Putamen (tissue), 1 donor: ENCODE data around the gene FBLN7.
A peak's percentile ranks its signal among the peaks of the same experiment; 100 is the strongest.
"Not testable (repeated sequence)": the region's sequence is repeated elsewhere in the genome, so short reads cannot be mapped to it uniquely, and the experiment has no call there.

ENCODE experiments used
- DNase-seq: peaks from one replicate; pipeline ENCODE4 v3.0.0-alpha.2; 2016; ENCODE audit warnings: low spot score

FBLN7 gene, protein sequence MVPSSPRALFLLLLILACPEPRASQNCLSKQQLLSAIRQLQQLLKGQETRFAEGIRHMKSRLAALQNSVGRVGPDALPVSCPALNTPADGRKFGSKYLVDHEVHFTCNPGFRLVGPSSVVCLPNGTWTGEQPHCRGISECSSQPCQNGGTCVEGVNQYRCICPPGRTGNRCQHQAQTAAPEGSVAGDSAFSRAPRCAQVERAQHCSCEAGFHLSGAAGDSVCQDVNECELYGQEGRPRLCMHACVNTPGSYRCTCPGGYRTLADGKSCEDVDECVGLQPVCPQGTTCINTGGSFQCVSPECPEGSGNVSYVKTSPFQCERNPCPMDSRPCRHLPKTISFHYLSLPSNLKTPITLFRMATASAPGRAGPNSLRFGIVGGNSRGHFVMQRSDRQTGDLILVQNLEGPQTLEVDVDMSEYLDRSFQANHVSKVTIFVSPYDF

DNA sequence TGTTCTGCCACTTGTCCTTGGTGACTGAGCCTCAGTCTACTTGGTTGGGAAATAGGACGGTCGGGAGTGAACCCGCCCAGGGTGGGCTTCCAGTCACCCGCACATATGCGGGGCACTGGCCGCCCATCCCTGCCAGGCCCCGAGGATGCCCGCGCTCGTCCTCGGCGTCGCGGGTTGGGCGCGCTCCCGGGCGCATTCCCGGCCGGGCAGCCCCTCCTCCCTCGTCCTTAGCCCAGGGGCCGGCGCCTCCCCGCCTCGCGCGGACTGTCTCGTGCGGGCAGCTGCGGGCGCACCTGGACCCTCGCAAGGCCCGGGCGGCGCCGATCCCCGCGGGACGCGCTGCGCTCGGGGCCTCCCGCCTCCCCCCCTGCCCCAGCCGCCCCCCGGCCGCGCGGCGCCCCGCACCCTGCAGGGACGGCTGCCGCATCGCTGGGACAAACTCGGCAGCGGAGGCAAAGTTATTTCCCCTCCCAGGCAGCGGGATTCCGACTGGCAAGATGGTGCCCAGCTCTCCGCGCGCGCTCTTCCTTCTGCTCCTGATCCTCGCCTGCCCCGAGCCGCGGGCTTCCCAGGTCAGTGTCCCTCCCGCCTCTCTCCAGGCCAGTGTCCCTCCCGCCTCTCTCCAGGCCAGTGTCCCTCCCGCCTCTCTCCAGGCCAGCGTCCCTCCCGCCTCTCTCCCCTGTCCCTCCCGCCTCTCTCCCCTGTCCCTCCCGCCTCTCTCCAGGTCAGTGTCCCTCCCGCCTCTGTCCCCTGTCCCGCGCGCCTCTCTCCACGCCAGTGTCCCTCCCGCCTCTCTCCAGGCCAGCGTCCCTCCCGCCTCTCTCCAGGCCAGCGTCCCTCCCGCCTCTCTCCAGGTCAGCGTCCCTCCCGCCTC, at the start of gene FBLN7:
FBLN7 (plus strand) TSS at position 227 of the 874 bp plus-strand sequence; CDS start at position 498, 271 bp downstream.
- no peak for DNase-seq

GRCh38 chr2:112089375-112089774, 48.8 kb upstream of the FBLN7 start:
- no peak for DNase-seq

- DNase-seq, result no peak
Measured at GRCh38 chr2:112092286-112093041, 45.7 kb upstream of the FBLN7 start.

GRCh38 chr2:112093216-112093615, 45.0 kb upstream of the FBLN7 start:
- DNase-seq, result no peak

- DNase-seq, result no peak
Measured at GRCh38 chr2:112095681-112096080, 42.5 kb upstream of the FBLN7 start.

- DNase-seq, result no peak
Measured at GRCh38 chr2:112096098-112096497, 42.1 kb upstream of the FBLN7 start.

GRCh38 chr2:112108178-112108832, 29.9 kb upstream of the FBLN7 start:
- DNase-seq, result no peak

- DNase-seq, result no peak
Measured at GRCh38 chr2:112109278-112109677, 28.9 kb upstream of the FBLN7 start.

DNA sequence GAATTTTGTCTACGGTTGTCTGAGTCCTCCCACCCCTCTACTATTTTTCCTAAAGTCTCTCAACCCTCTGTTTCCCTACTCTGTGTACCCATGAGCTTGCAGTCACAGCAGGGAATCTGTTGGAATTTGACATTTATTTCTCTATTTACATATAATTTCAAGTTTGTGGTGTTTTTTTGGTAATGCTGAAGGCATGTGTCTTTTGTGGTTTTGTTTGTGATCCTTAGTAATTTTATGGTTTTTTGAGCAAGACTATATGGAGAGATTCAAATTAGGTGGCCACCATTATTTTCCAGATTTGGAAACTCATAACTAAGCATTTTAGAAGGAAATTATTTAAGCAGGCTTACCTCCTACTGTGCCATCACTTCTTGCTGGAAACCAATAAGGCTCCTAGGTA, 27.2 kb upstream of the FBLN7 start:
- DNase-seq, result no peak

GRCh38 chr2:112113354-112113753, 24.8 kb upstream of the FBLN7 start:
- not testable (repeated sequence) for DNase-seq

DNA sequence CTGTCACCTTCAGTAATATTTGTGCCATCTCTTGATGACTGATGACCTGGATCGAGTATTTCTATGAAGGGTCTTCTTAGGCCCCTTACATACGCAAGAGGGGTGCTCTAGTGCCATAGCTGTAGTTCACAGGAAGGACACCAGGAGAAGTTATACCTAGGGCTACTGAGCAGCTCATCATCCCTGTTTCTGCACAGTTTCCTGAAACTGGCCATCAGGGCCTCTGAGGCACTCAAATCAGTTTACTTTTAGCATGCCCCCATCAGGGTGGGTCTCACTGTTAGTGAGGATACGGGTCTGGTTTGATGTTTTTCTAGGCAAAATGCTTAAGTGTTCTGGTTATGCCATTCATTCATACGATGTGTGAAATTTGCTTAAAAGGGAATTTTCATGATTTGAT, 20.0 kb upstream of the FBLN7 start:
- DNase-seq, result no peak

DNA sequence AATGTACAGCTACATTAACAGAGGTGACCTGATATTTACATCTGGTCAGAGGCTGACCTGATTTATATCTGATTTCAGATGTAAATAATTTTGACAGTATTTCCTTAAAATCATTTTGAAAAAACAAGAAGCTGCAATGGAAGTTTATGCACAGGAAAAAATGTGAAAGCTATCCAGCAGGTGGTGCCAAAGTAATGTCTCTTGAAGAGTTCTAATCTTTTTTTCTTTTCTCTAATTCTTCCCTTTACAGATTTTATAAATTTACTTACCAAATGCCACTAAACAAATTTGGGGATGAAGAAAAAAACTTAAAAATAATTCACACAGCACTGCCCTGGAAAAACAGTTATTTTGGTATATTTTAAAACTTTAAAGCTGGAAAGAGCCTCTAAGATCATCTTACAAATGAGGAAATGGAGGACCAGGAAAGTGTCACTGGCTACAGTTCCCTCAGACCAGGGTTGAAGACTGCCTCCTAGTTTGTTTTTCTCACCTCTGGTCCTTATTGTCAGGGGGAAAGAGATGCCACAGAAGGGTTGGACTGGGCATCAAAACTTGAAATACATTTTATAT, 16.4 kb upstream of the FBLN7 start:
- DNase-seq, result peak; percentile 13

- DNase-seq, result no peak
Measured at GRCh38 chr2:112129060-112129459, 9.1 kb upstream of the FBLN7 start.

- DNase-seq, result no peak
Measured at GRCh38 chr2:112133344-112133743, 4.8 kb upstream of the FBLN7 start.

- DNase-seq, result no peak
Measured at GRCh38 chr2:112134120-112134519, 4.1 kb upstream of the FBLN7 start.

DNA sequence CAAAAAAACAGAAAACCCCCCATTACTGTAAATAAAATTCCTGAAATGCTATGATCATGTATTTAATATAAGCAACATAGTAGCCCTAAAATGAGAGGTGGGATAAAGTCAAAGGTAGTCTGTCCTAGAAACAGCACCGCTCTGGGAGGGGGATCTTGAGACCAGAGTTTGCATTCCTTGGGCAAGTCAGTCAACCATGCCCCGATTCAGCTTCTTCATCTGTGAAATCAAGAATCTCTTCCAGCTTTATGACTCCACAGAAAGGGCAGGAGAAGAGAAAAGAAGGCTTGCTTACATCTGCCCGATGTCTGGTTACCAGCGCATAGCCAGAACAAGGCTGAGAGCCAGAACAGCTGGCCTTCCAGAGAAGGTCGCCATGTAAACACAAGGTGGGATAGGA, 2.1 kb upstream of the FBLN7 start:
- no peak for DNase-seq

- no peak for DNase-seq
Measured at GRCh38 chr2:112137516-112138158, 548 bp upstream of the FBLN7 start.

- not testable (repeated sequence) for DNase-seq
Measured at GRCh38 chr2:112139033-112139614, 939 bp downstream of the FBLN7 start.

- DNase-seq, result not testable (repeated sequence)
Measured at GRCh38 chr2:112139661-112140204, 1.5 kb downstream of the FBLN7 start.

DNA sequence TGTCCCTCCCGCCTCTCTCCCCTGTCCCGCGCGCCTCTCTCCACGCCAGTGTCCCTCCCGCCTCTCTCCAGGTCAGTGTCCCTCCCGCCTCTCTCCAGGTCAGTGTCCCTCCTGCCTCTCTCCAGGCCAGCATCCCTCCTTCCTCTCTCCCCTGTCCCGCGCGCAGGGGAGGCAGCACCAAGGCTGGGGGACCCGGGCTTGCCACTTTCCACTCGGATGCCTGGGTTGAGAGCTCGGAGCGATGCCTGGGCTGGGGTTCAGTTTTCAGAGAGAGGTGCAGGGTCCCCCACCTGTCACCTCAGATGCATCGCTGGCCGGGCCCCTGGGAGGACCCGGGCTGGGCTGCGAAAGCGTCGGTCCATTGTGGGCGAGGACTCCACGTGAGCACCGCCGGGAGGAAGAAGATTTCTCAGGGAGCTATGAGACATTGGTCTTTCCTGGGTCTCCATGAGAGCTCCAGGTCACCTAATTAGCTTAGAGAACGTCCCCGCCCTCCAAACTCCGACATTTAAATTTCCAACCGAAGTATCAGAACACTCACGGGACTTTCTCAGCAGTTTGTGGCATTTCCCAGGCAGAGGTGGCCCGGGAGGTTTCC, 2.1 kb downstream of the FBLN7 start:
- DNase-seq, result no peak
